HG02642 (cell line): ENCODE data around the gene IRGQ.
"Not testable (repeated sequence)": the region's sequence is repeated elsewhere in the genome, so short reads cannot be mapped to it uniquely, and the experiment has no call there.

ENCODE experiments used
- ATAC-seq: cut with Tn5 transposase; IDR thresholded peaks from one replicate; pipeline ENCODE4 v1.9.1; 2021; ENCODE audit warnings: mild to moderate bottlenecking; ENCODE audit not compliant: unreplicated experiment, poor library complexity

Gene IRGQ

GRCh38 chr19:43595999-43596841 is at the start of gene IRGQ, which contains the start of gene ZNF576:
Gene IRGQ (minus strand): TSS chr19:43596134. CDS start chr19:43595338, 796 bp downstream.
Gene ZNF576 (plus strand): TSS chr19:43596595. CDS start chr19:43597109, 514 bp downstream.
- ATAC-seq = peak; percentile 86

DNA sequence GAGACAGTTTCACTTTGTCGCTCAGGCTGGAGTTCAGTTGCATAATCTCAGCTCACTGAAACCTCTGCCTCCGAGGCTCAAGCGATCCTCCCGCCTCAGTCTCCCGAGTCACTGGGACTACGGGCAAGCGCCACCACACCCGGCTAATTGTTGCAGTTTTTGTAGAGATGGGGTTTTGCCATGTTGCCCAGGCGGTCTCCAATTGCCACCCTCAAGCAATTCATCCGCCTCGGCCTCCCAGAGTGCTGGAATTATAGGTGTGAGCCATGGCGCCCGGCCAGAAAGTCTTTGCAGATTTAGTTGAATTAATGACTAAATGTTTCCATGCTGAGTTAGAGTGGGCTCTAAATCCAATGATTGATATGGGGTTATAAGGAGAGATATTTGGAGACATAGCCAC is 48.2 kb upstream of the IRGQ start:
- no peak for ATAC-seq

GRCh38 chr19:43643326-43643725 is 47.4 kb upstream of the IRGQ start:
- ATAC-seq = no peak

GRCh38 chr19:43642531-43642930 is 46.6 kb upstream of the IRGQ start:
- no peak for ATAC-seq

GRCh38 chr19:43641333-43641732 is 45.4 kb upstream of the IRGQ start:
- ATAC-seq = no peak

DNA sequence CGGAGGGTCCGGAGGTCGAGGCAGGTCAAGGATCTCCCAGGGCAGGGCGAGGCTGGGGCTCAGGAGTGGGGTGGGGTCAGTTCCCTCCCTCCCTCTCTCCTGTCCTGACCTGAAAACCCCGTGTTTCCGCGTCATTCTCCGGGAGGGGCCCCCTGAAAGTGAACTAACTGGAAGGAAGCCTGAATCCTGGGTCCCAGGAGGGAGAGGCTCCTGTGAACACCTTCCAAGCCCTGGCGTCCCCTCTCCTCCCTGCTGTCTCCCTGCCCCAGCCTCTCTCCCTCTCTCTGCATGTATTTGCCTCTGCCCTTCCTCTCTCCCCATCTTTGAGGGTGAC is 44.5 kb upstream of the IRGQ start:
- ATAC-seq = no peak

- no peak for ATAC-seq
Measured at GRCh38 chr19:43639519-43640423, 43.8 kb upstream of the IRGQ start, which contains the start of gene CADM4. Gene CADM4 (minus strand): TSS chr19:43639850. CDS start chr19:43639790, 60 bp downstream.

DNA sequence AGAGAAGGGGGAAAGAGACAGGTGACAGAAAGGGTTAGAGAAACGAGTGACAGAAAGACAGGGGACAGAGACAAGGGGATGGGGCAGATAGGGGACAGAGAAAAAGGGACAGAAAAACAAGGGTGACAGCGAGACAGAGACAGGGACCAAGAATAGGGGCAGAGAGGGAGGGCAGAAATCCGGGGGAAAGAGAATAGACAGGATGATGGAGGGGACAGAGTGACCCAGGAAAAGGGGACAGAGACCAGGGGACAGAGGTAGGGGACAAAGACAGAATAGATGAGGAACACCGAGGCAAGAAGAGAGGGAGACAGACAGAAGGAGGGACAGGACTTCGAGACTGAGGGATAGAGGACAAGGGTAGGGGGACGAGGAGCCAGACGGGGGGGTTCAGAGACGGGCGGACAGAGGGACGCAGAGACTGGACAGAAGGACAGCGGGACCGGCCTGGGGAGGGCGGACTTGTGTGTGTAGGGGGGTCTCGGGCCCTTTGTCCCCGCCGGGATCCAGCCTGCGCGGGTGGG is 43.1 kb upstream of the IRGQ start:
- no peak for ATAC-seq

- ATAC-seq = no peak
Measured at GRCh38 chr19:43638214-43638994, 42.5 kb upstream of the IRGQ start.

DNA sequence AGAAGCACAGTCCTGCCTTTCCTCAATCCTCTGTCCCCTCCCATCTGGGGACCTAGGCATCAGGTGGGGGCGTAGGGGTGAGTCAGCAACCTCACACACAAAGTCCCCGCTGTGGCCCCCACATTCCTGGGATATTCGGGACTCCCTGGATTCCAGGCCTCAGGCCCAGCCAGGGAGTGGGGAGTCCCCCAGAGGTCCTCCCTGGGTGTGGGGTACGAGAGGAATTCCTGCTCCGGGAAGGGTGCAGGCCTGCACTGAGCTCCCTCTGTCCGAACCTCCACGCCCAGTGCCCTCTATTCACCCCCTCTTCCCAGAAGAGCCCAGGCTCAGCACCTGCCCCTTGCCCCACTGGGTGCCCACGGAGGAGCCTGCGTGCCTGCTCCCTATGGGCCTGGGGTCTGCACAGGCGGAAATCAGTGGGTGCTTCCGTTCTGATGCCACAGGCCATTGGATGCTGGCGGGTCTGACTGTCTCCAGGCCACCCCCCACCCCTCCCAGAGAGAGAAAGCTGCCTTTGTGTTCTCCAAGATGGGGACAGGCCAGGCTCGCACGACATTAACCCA is 40.3 kb upstream of the IRGQ start:
- no peak for ATAC-seq

- ATAC-seq = not testable (repeated sequence)
Measured at GRCh38 chr19:43635561-43635940, 39.6 kb upstream of the IRGQ start.

DNA sequence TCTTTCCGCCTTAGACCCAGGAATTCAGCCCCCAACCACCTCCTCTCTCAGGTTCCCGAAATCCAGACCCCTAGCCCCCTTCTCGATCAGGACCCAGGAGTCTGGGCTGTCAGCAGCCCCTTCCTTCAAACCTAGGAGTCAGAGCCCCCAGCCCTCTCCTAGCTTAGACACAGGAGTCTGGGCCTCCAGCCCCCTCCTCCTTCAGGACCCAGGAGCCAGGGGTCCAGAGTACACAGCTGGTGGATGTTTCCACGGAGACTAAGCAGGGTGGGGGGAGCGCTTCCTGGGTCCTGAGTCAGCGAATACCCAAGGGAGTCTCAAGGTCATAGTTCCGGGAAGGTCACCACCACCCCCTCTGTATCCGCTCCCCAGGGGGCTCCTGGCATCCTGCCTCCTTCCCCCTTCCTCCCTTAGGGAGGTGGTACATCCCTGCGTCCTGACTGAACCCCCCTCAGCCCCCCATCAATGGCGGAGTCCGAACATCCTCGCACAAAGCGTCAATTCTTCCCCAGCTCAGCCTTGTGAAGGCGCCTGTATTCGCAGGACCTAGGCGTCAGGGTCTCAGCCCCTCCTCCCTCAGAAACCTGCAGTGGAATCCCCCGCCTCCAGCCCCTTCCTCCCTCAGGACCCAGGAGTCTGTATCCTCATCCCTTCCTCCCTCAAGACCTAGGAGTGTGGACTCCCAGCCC is 39.1 kb upstream of the IRGQ start:
- ATAC-seq = no peak

DNA sequence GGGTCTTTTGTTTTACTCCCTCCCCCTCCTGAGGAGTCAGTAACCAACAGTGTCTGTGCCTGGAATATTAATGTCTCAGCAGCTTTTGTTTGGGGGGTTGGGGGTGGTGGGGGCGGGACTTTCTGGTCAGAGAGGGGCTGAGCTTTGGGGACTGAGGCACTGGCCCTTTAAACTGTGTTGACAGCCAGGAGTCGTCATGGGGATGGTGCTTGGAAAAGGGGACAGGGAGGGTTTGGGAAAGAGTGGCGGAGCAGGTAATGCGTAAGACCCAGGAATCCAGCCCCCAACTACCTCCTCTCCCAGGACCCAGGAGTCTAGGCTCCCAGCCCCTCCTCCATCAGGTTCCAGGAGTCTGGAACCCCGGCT is 38.6 kb upstream of the IRGQ start:
- no peak for ATAC-seq

GRCh38 chr19:43634068-43634467 is 38.1 kb upstream of the IRGQ start:
- ATAC-seq = no peak

- ATAC-seq = no peak
Measured at GRCh38 chr19:43633520-43633919, 37.6 kb upstream of the IRGQ start.

- ATAC-seq = no peak
Measured at GRCh38 chr19:43631491-43631890, 35.6 kb upstream of the IRGQ start.

GRCh38 chr19:43628646-43629326 is 32.9 kb upstream of the IRGQ start:
- ATAC-seq = no peak

GRCh38 chr19:43626838-43627237 is 30.9 kb upstream of the IRGQ start:
- ATAC-seq = no peak
